H9 (cell line): ENCODE results near the gene MRPS5. TPM values are rescaled to one million over a fixed set of nuclear protein-coding genes. Genes with fewer than 3 reads are reported as not detected.

ENCODE experiments used
- DNase-seq: peaks from one replicate; pipeline ENCODE4 v3.0.0-alpha.2; 2017
- H2AFZ ChIP-seq: one replicate; pipeline ENCODE4 v1.6.1; 2013; ENCODE audit warnings: mild to moderate bottlenecking, low read length, control low read depth, moderate library complexity
- H2AK5ac ChIP-seq: 2 replicates; pipeline ENCODE4 v1.6.1; 2013; ENCODE audit warnings: low read length, control low read depth, mixed read lengths; ENCODE audit not compliant: insufficient read length
- H2BK120ac ChIP-seq: one replicate; pipeline ENCODE4 v1.6.1; 2013; ENCODE audit warnings: low read depth, mild to moderate bottlenecking, low read length, control low read depth, inconsistent platforms; ENCODE audit not compliant: poor library complexity, severe bottlenecking
- H2BK12ac ChIP-seq: 2 replicates; pipeline ENCODE4 v1.6.1; 2013; ENCODE audit warnings: low read length, control low read depth, mixed read lengths, low read depth; ENCODE audit not compliant: insufficient read length
- H2BK15ac ChIP-seq: 2 replicates; pipeline ENCODE4 v1.6.1; 2013; ENCODE audit warnings: low read depth, low read length, control low read depth
- H2BK20ac ChIP-seq: one replicate; pipeline ENCODE4 v1.6.1; 2013; ENCODE audit warnings: low read depth, mild to moderate bottlenecking, low read length, control low read depth, inconsistent platforms; ENCODE audit not compliant: poor library complexity, severe bottlenecking
- H2BK5ac ChIP-seq: 2 replicates; pipeline ENCODE4 v1.6.1; 2013; ENCODE audit warnings: low read length, control low read depth, mixed read lengths; ENCODE audit not compliant: insufficient read length
- H3K14ac ChIP-seq: 2 replicates; pipeline ENCODE4 v1.6.1; 2013; ENCODE audit warnings: low read length, control low read depth; ENCODE audit not compliant: insufficient read depth
- H3K18ac ChIP-seq: 2 replicates; pipeline ENCODE4 v1.6.1; 2013; ENCODE audit warnings: low read depth, mild to moderate bottlenecking, mixed read lengths, low read length, control low read depth; ENCODE audit not compliant: insufficient read length
- H3K23ac ChIP-seq: 2 replicates; pipeline ENCODE4 v1.6.1; 2013; ENCODE audit warnings: low read length, control low read depth, mixed read lengths, low read depth; ENCODE audit not compliant: insufficient read length
- H3K23me2 ChIP-seq: 2 replicates; pipeline ENCODE4 v1.6.1; 2013; ENCODE audit warnings: low read depth, mild to moderate bottlenecking, mixed read lengths, low read length, control low read depth; ENCODE audit not compliant: insufficient read length, poor library complexity, severe bottlenecking
- H3K27ac ChIP-seq: 2 replicates; pipeline ENCODE4 v1.5.1; 2013; ENCODE audit warnings: low read length, control low read depth, mixed read lengths, low read depth; ENCODE audit not compliant: insufficient read length
- H3K27me3 ChIP-seq: 2 replicates; pipeline ENCODE4 v1.6.1; 2013; ENCODE audit warnings: low read length, control low read depth, inconsistent platforms; ENCODE audit not compliant: insufficient read depth
- H3K4ac ChIP-seq: 2 replicates; pipeline ENCODE4 v1.6.1; 2013; ENCODE audit warnings: low read depth, mild to moderate bottlenecking, control low read depth, inconsistent platforms, low read length, moderate library complexity
- H3K4me1 ChIP-seq: 2 replicates; pipeline ENCODE4 v1.6.1; 2013; ENCODE audit warnings: low read length, control low read depth, inconsistent platforms; ENCODE audit not compliant: insufficient read depth
- H3K4me2 ChIP-seq: 2 replicates; pipeline ENCODE4 v1.6.1; 2013; ENCODE audit warnings: low read length, control low read depth, mixed read lengths; ENCODE audit not compliant: insufficient read length, insufficient read depth
- H3K56ac ChIP-seq: 2 replicates; pipeline ENCODE4 v1.6.1; 2013; ENCODE audit warnings: low read depth, mild to moderate bottlenecking, mixed read lengths, low read length, control low read depth; ENCODE audit not compliant: insufficient read length
- H3K79me1 ChIP-seq: 2 replicates; pipeline ENCODE4 v1.6.1; 2013; ENCODE audit warnings: low read depth, mild to moderate bottlenecking, moderate library complexity, low read length, control low read depth, inconsistent platforms; ENCODE audit not compliant: insufficient read depth, poor library complexity, severe bottlenecking
- H3K79me2 ChIP-seq: 2 replicates; pipeline ENCODE4 v1.6.1; 2013; ENCODE audit warnings: low read length, control low read depth, inconsistent platforms; ENCODE audit not compliant: insufficient read depth
- H3K9ac ChIP-seq: 2 replicates; pipeline ENCODE4 v1.6.1; 2013; ENCODE audit warnings: low read length, control low read depth, mixed read lengths; ENCODE audit not compliant: insufficient read length; ENCODE audit errors: extremely low read depth
- H3K9me3 ChIP-seq: one replicate; pipeline ENCODE4 v1.6.1; 2013; ENCODE audit warnings: low read depth, low read length, inconsistent platforms; ENCODE audit not compliant: control insufficient read depth
- H3T11ph ChIP-seq: one replicate; pipeline ENCODE4 v1.6.1; 2013; ENCODE audit warnings: mild to moderate bottlenecking, low read length, control low read depth, inconsistent platforms
- H4K20me1 ChIP-seq: one replicate; pipeline ENCODE4 v1.6.1; 2013; ENCODE audit not compliant: control insufficient read depth, insufficient read length, insufficient read depth
- H4K5ac ChIP-seq: 2 replicates; pipeline ENCODE4 v1.6.1; 2013; ENCODE audit warnings: low read depth, mild to moderate bottlenecking, mixed read lengths, low read length, control low read depth; ENCODE audit not compliant: insufficient read length
- H4K8ac ChIP-seq: replicated peaks from 2 replicates; pipeline ENCODE4 v1.6.1; 2013; ENCODE audit warnings: low read length, control low read depth, mixed read lengths, low read depth; ENCODE audit not compliant: insufficient read length
- H4K91ac ChIP-seq: 2 replicates; pipeline ENCODE4 v1.6.1; 2013; ENCODE audit warnings: low read depth, mild to moderate bottlenecking, moderate library complexity, mixed read lengths, low read length, control low read depth; ENCODE audit not compliant: insufficient read length
- H3K27ac Mint-ChIP-seq, 3 experiments: 2 replicates in 2 of 3; 3 replicates in 1 of 3; pipeline ENCODE4 v1.8.0; 2020 to 2021; ENCODE audit warnings: mixed read lengths in 3 of 3, mild to moderate bottlenecking in 1 of 3, moderate library complexity in 1 of 3
- H3K27me3 Mint-ChIP-seq: 2 replicates; pipeline ENCODE4 v1.8.0; 2021; ENCODE audit warnings: low read depth, mild to moderate bottlenecking, moderate library complexity, mixed read lengths
- H3K36me3 Mint-ChIP-seq, 3 experiments: 2 replicates in 2 of 3; 3 replicates in 1 of 3; pipeline ENCODE4 v1.8.0; 2020 to 2021; ENCODE audit warnings: low read depth in 3 of 3, mixed read lengths in 3 of 3; ENCODE audit not compliant: insufficient read depth in 1 of 3
- H3K4me1 Mint-ChIP-seq, 2 experiments: 2 replicates each; pipeline ENCODE4 v1.8.0; 2020; ENCODE audit warnings: mixed read lengths in 2 of 2
- H3K4me3 Mint-ChIP-seq, 2 experiments: 2 replicates in 1 of 2; 3 replicates in 1 of 2; pipeline ENCODE4 v1.8.0; 2020 to 2021; ENCODE audit warnings: mild to moderate bottlenecking in 2 of 2, mixed read lengths in 2 of 2, moderate library complexity in 1 of 2
- H3K9me3 Mint-ChIP-seq, 2 experiments: 2 replicates in 1 of 2; 3 replicates in 1 of 2; pipeline ENCODE4 v1.8.0; 2020; ENCODE audit warnings: mild to moderate bottlenecking in 2 of 2, mixed read lengths in 2 of 2, moderate library complexity in 1 of 2
- CTCF ChIP-seq: fragments of 200-600 bp; sonication (generic); conservative IDR thresholded peaks from 3 replicates; pipeline ENCODE4 v1.8.0; 2021; ENCODE audit warnings: antibody characterized with exemption, mild to moderate bottlenecking
- WGBS: extraction: QIAGEN DNeasy Blood & Tissue Kit; methylation state at CpG from one replicate; pipeline ENCODE4 v1.1.7; 2013; ENCODE audit warnings: missing lambda C conversion rate, low lambda C conversion rate, mixed read lengths; ENCODE audit not compliant: insufficient read length; ENCODE audit errors: extremely low coverage; 5-methylcytosine and 5-hydroxymethylcytosine counted together
- total RNA-seq: library from RNA; stranded (reverse); gene quantifications from 2 replicates; pipeline ENCODE4 v1.2.1, GENCODE V29; 2021

The MRPS5 gene
- total RNA-seq, 1 experiment from 2014 or later = 50.9 TPM

GRCh38 chr2:95087379-95087778 lies 34.2 kb downstream of the MRPS5 start:
- Histone ChIP-seq H3K4me1 (peaks cover 5% of the 10 kb centered on the region; the same call in 1 of the 2 replicates), H2BK120ac (no peak overlapping the region), H3K23ac (no peak overlapping the region), H4K20me1 (no peaks in the 10 kb centered on the region), H2BK20ac (no peak overlapping the region), H3K79me2 (no peaks in the 10 kb centered on the region), H3K9me3 (no peaks in the 10 kb centered on the region), H3K27ac (no peak overlapping the region), H3K9ac (no peak overlapping the region), H2BK5ac (no peak overlapping the region), H3K23me2 (no peaks in the 10 kb centered on the region), H3K4ac (no peak overlapping the region), H3K56ac (no peak overlapping the region), H4K8ac (no peak overlapping the region), H4K91ac (no peak overlapping the region), H3K27me3 (no peaks in the 10 kb centered on the region), H3K79me1 (no peaks in the 10 kb centered on the region), H4K5ac (no peak overlapping the region), H3K18ac (no peak overlapping the region), H3T11ph (no peak overlapping the region), H2BK15ac (no peak overlapping the region), H3K4me2 (no peak overlapping the region), H2BK12ac (no peak overlapping the region), H3K14ac (no peak overlapping the region; the same call in 1 of the 2 replicates), H2AFZ (no peak overlapping the region), H2AK5ac (no peak overlapping the region)
- Mint-ChIP-seq H3K27ac (peak overlapping the region; percentile 24 to 87 (median 49); a peak in 3 of 7 replicates), H3K27me3 (no peaks in the 10 kb centered on the region), H3K4me1 (peaks cover 9 to 11% of the 10 kb centered on the region in 2 experiments), H3K9me3 (no peaks in the 10 kb centered on the region), H3K4me3 (no peak overlapping the region), H3K36me3 (peaks cover 39 to 66% (median 59%) of the 10 kb centered on the region in 3 experiments; a peak in 6 of 7 replicates)
- DNase-seq = no peak
- WGBS = no CpG with 5 or more reads among the region's 5 CpGs
- no peak for TF ChIP-seq CTCF
